OCI-LY1 (cell line): Measurements from ENCODE around the gene UBR2.

Experiments used
- CTCF ChIP-seq: fragments of 200-600 bp; sonication (generic), shearing (Covaris generic); IDR thresholded peaks from 2 replicates; pipeline ENCODE4 v1.5.1; 2017; ENCODE audit warnings: mild to moderate bottlenecking, antibody characterized with exemption, low read length, moderate library complexity, mixed read lengths
- EZH2 ChIP-seq: fragments of 200-600 bp; sonication (generic), shearing (Covaris generic); IDR thresholded peaks from 2 replicates; pipeline ENCODE4 v1.8.0; 2017; ENCODE audit warnings: borderline replicate concordance, mixed run types, mild to moderate bottlenecking, antibody characterized with exemption, low read length, moderate library complexity, mixed read lengths

GRCh38 chr6:42696526-42697267, 132.9 kb downstream of the UBR2 start:
- TF ChIP-seq CTCF (no peak), EZH2 (no peak)
